ENCODE data around the gene IGSF11.

GRCh38 chr3:118991775-118992174 is 42.9 kb downstream of the IGSF11 start:
- TF ChIP-seq, protein P1, sequence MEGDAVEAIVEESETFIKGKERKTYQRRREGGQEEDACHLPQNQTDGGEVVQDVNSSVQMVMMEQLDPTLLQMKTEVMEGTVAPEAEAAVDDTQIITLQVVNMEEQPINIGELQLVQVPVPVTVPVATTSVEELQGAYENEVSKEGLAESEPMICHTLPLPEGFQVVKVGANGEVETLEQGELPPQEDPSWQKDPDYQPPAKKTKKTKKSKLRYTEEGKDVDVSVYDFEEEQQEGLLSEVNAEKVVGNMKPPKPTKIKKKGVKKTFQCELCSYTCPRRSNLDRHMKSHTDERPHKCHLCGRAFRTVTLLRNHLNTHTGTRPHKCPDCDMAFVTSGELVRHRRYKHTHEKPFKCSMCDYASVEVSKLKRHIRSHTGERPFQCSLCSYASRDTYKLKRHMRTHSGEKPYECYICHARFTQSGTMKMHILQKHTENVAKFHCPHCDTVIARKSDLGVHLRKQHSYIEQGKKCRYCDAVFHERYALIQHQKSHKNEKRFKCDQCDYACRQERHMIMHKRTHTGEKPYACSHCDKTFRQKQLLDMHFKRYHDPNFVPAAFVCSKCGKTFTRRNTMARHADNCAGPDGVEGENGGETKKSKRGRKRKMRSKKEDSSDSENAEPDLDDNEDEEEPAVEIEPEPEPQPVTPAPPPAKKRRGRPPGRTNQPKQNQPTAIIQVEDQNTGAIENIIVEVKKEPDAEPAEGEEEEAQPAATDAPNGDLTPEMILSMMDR (IDR thresholded peaks at IDR 0.05): no peak
- TF ChIP-seq EZH2 (IDR thresholded peaks at IDR 0.05; ENCODE audit: borderline replicate concordance, insufficient read depth, low read depth, low read length, poor library complexity, severe bottlenecking): no peak
